LoVo (cell line): ENCODE measurements around the gene RHOB.
A peak's percentile ranks its signal among the peaks of the same experiment; 100 is the strongest.

Source experiments
- DNase-seq: peaks from one replicate; pipeline ENCODE4 v3.0.0-alpha.2; 2016; ENCODE audit warnings: low spot score

RHOB gene

DNA sequence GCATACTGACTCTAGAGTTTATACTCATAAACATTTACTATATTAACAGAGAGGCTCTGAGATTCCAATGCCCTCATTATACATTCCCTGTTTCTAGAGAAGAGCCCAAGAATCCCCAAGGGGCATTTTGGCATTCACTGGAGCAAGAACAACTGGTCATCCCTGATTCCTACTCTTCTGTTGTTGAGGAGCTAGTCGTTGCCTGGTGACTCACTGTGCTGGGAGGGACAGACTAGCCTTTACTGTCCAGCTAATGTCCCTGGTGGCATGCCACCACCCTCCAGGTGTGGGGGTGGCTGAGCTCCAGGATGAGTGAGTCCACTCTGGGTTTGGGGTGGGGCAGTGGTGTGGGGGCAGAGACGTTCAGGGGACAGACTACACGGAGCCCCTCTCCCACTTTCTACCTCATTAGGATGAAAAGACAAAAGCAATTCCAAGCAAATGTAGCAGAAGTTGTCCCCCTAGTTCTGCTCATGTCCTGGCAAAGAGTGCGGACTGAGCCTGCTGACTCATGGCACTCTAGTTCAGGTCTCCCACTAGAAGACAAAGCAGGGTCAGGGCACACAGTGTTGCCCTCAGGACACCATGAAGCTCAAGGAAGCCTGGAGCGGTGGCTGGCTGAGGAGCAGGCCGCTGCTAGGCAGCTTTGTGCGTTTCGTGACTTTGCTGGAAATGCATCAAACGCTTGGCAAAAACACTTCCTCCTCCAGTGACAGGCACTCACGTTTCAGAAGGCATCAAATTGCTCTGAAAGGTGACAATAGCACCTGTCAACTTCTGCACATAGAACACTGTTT is 49.4 kb downstream of the RHOB start:
- DNase-seq, result peak; percentile 32

DNA sequence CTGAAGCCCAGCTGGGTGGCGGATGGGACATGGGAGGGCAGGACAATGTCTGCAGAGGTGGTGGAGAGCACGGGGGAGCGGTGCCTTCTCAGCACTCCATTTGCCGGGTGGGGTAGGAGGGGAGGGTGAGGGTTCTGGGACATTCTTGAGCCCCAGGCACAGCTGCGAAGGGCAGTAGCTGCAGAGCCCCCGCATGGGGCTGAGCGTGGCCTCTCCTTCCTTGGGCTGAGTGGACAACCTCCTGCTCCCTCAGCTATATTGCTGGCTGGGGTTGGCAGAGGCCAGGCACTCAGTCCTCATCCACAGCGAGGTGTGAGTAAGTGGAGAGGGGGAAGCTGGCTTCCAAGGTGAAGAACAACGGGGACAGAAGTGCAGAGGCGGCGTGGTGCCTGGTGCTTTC is 50.1 kb downstream of the RHOB start:
- DNase-seq, result no peak
